Mucosa of gallbladder (tissue), 1 donor: ENCODE data around the gene PHYH. TPM values are rescaled to one million over a fixed set of nuclear protein-coding genes. Genes with fewer than 3 reads are reported as not detected.
"Not testable (repeated sequence)": the region's sequence is repeated elsewhere in the genome, so short reads cannot be mapped to it uniquely, and the experiment has no call there.

Source experiments
- DNase-seq: peaks from one replicate; pipeline ENCODE4 v3.0.0-alpha.2; 2020; ENCODE audit warnings: low spot score
- total RNA-seq: library from RNA; stranded (reverse); gene quantifications from one replicate; pipeline ENCODE4 v1.2.1, GENCODE V29; 2021
- donor health status: DM: no; HTN: no; CAD: no.

Gene PHYH
- total RNA-seq, 1 donor from 2014 or later: 71.2 TPM

DNA sequence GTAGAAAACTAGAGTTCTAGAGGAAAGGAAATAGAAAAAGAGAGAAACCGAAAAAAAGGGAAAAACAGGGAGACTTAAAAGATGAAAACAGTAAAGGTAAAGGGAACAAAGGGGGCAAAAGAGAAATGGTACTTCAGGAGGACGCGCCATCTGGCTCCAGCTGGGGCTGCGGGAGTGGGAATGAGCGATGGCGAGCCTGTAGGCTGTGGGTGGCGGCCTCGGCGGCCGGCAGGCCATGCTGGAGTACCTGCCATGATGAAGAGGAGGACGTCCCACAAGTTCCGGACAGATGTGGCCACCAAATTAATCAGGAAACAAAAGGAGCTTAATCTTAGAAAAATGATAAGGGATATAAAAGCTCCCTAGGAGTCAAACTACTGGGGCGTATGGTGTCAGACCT, 21.7 kb upstream of the PHYH start:
- DNase-seq: no peak

DNA sequence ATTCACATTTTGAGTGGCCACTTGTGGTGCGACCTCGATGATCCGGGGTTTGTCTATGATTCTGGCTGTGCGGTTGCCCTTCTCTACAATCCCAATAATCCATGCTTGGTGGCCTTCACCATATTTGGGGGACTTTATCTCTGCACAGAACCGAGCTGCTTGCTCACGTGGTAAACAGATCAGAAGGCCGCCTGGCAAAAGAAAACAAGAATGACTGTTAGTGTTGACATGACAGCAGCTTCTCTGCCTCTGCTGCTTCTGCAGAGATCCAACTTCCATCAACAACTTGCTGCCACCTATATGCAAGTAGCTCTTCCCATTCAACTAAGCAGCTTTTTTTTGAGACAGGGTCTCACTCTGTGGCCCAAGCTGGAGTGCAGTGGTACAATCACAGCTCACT, 19.3 kb upstream of the PHYH start:
- no peak for DNase-seq

DNA sequence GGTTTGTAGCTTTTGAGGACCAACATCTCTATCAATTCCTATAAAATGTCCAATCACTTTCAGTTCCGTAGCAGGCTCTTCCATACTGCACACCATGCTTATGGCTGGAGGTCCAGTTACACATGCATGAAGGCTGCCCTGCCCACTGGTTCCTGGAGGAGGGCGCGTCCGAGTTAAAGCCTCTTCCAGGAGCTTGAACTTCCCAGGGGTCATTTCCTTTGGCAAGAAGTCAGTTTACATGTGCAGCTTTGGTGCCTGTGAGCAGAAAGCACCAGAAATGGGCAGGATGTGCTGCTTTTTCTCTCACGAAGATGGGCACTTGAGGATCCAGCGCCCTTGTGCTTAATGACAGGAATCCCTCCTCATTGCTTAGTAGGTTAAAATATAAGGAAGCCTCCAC, 17.6 kb upstream of the PHYH start:
- DNase-seq: no peak

DNA sequence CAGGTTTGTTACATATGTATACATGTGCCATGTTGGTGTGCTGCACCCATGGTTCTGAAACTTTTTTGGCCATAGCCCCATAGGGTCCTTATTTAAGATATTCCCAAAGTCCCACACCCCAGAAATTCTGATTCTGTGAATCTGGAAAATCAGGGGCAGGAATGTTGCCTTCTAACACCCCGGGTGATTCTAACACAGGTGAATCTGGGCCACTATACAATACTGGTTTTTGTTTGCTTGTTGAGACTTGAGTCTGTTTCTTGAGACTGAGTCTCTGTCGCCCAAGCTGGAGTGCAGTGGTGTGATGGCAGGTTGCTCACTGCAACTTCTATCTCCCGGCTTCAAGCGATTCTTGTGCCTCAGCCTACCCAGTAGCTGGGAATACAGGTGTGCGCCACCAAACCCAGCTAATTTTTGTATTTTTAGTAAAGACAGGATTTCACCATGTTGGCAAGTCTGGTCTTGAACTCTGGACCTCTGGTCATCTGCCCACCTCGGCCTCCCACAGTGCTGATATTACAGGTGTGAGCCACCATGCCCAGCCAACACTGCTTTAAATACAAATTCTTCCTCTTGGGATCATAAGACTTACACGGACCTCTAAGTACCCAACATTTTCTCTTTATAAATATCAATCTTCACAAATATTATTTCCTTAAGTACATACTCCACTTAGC, 16.9 kb upstream of the PHYH start:
- DNase-seq: no peak

DNA sequence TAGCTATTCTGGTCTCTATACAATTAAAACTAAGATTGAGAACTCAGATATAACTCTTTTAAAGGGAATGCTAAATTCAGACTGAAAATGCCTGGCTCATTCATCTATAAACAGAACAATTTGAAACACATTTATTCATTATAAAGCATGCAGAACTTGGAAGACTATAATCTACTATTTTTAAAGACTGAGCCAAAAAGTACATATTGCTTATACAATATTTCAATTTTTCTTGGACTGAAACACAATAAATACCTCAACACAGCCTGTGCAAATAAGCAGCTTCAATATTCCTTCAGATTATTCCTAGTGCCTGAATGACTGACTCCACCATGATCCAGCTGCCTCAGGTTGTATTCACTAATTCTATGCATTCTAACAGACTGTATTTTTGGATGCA, 15.5 kb upstream of the PHYH start:
- no peak for DNase-seq

DNA sequence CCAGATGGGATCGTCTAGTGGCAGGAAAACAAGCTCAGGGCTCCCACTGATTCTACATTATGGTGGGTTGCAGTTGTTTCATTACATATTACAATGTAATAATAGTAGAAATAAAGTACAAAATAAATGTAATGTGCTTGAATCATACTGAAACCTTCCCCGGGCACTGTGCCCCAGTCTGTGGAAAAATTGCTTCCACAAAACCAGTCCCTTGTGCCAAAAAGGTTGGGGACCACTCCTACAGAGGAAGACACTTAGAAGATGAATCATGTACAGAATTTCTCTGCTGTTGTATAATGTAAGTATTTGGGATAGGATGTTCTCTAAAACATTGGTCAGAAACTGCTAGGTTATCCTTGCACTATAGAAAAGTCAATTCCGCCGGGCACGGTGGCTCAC, 11.3 kb upstream of the PHYH start:
- DNase-seq: no peak

DNA sequence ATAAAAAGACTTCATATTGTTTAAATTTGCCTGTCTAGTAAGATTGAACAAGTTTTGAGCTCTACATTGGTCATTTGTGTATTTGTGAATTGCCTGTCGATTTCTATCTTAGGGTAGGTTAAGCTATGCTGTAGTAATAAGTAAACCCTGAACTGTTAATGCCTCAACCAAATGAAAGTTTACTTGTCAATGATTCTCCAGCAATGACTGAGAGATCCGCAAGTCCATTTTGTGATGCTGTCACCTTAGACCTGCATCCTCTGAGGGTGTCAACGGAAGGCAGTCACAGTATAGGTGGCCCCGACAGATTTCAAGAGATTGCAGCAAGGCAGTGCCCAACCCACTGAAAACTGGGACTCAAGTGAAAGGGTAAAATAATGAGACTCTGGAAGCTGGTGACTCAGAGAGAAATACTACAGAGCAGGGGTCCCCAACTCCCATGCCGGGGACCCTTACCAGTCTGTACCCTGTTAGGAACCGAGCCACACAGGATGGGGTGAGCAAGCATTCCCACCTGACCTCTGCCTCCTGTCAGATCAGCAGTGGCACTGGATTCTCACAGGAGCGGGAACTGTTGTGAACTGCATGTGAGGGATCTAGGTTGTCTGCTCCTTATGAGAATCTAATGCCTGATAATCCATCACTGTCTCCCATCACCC, 10.8 kb upstream of the PHYH start:
- DNase-seq: no peak

DNA sequence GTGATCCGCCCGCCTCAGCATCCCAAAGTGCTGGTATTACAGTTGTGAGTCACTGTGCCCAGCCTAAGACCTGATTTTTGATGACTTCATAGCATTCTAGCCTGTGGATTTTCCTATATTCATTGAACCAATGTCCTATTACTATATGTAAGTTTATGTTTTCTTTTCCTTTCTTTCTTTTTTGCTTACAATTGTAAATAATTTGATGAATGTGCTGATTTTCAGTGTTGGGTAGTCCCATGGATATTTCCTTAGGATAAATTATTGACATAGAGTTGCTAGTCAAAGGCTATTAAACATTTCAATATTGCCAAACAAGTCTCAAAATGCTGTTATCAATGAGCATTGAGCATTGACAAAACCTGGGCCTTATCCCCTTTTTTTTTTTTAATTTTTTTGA, 9.9 kb upstream of the PHYH start:
- no peak for DNase-seq

DNA sequence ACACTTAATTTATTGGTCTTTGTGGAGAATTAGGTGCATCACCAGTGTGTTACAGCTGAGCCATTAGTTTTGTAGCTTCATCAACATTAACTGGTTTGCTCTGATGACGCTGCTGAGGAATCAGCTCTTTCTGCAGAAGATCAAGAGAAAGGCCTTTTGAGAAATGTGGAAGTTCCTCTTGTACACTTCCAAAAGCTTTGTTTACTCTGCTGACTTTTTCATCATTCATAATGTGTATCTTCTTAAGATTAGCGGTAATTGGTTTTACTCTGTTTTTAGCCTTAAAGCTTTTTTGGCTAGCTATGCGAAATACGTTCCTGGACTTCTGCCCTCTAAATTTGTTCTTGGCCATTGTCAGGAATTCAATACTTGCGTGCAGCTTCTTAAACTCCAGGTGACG, 8.2 kb upstream of the PHYH start:
- no peak for DNase-seq

DNA sequence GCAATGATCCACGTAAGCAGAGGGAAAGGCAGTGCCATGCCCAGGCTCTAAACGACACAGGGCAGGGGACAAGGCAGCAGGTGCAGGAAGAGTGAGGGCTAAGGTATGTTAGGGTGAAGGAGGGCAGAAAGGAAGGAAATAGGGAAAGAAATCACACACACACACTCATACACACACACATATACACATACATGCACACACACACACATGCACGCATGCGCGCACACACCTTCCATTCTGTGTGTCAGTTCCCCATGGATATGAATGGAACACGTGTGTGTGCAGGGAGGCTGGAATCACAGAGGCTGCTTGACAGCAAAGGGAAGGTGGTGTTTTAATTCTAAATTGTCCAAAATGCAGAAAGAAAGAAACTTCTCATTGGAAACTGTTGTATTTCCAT, 6.2 kb upstream of the PHYH start:
- DNase-seq: no peak

DNA sequence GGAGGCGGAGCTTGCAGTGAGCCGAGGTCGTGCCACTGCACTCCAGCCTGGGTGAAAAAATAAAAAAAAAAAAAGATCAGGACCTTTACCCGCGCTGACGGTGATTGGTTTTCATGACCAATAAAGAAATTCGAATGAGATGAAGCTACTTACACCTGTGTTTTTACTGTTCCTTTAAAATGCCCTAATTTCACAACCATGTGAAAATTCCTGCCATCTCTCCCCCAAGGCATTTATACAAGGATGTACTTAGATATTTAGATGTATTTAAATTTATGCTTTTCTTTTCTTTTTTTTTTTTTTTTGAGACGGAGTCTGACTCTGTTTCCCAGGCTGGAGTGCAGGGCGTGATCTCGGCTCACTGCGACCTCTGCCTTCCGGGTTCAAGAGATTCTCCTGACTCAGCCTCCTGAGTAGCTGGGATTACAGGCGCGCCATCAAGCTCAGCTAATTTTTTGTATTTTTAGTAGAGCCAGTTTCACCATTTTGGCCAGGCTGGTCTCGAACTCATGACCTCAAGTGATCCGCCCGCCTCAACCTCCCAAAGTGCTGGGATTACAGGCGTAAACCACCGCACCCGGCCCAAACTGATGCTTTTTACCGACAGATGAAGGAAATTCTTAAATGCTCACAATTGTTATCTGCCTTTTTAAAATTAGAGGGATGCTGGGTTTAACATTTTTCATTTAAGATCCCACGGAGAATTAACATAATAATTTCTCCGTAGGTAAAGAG, 3.1 kb upstream of the PHYH start:
- no peak for DNase-seq

DNA sequence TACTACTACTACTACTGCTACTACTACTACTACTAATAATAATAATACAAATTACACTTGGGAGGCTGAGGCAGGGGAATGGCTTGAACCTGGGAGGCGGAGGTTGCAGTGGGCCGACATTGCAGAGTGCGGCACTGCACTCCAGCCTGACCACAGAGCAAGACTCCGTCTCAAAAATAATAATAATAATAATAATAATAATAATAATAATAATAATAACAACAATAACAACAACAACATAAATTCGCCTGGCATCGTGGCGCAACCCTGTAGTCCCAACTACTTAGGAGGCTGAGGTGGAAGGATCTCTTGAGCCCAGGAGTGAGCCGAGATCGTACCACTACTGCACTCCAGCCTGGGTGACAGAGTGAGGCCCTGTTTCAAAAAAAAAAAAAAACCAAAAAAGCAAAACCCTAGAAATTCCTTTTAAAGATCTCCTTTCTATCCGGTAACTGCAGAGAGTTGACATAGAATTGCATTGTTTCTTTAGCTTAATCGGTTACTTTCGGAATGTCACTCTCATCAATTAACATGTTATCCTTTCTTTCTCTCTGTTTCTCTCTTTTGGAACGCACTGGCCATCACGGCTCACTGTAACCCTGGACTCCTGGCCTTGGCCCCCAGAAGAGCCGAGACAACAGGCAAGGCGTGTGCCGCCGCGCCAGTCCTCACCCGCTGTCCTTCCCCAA, 972 bp downstream of the PHYH start:
- no peak for DNase-seq

DNA sequence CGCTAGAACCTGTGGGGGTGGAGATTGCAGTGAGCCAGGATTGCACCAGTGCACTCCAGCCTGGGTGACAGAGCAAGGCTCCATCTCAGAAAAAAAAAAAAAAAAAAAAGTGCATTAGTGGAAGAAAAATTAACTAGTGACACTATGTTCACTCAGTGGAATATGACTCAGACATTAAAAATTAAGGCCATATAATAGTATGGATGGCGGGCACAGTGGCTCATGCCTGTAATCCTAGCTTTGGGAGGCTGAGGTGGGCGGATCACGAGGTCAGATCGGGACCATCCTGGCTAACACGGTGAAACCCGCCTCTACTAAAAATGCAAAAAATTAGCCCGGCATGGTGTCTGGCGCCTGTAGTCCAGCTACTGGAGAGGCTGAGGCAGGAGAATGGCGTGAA, 3.4 kb downstream of the PHYH start:
- DNase-seq: no peak

DNA sequence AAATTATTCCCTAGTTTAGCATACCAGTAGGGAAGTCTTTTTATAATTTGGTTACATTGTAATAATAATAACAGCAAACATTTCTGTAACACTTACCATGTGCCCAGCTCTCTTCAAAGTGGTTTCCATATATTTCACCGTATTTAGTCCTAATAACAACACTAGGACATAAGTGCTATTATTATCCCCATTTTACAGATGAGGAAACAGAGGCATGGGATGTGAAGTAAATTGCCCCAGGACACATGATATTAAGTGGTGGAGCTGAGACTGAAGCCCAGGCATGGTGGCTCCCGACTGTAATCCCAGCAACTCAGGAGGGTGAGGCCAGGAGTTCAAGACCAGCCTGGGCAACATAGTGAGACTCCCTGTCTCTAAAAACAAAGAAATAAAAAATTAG, 5.1 kb downstream of the PHYH start:
- DNase-seq: no peak

DNA sequence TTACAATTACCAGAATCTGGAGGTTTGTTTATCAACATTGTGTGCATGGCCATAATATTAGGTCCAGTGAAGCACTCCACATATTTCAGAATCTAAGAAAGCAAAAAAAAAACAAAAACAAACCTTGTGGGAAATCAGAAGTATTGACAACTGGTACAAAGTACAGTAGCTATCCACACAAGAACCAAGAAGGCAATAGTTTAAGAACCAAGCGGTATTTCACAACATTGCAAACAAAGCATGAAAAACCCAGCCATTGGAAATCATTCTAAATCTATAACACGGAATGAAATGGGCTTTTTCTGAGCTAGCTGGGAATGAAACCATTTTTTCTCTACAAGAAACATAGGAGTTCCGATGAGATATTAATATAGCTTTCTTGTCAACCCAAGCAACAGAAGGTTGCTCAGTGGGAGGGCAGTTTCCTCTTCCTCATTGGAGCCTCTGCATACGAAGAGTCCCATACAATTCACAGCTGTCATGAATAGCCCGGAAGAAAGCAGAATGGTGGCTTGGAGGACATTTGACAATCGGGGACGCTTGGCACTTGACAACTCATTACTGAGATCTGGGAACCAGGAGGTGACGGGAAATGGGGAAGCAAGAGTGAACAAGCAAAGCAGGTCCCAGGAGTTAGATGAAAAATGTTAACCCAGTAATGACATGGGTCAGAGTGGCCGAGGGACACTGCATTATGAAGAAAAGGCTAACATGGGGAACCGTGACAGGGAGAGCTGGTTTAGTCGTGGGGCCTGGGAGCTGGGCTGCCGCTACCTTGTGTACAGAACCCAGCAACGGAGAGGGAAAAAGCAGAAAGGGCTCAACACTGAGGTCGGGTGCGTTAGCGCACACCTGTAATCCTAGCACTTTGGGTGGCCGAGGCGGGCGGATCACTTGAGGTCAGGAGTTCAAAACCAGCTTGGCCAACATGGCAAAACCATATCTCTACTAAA, 7.8 kb downstream of the PHYH start:
- DNase-seq: no peak

DNA sequence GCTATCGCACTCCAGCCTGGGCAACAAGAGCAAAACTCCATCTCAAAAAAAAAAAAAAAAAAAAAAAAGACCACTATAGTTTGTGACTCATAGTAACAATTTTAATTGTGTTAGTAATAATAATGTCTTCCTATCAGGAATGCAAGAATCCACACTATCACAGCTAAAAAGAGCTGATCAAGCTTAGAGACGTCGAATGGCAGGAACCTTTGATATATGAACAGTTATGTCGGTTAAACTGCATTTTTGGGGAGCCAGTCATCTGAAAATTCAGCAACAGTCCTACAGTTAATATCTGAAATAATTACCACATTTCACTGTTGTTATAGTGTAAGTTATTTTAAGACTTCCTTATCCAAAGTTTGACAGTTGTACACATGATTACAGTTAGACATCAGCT, 8.8 kb downstream of the PHYH start:
- DNase-seq: no peak

DNA sequence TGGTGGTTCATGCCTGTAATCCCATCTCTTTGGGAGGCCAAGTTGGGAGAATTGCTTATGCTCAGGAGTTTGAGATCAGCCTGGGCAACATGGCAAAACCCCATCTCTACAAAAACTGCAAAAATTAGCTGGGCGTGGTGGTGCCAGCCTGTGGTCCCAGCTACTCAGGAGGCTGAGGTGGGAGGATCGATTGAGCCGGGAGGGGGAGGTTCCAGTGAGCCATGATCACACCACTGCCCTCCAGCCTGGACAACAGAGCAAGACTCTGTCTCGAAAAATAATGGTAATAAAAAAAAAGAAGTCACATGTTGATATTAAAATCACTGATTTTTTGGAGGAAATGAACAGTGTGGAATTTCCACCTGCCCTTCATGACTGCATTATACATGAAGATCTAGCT, 15.8 kb downstream of the PHYH start:
- DNase-seq: no peak

DNA sequence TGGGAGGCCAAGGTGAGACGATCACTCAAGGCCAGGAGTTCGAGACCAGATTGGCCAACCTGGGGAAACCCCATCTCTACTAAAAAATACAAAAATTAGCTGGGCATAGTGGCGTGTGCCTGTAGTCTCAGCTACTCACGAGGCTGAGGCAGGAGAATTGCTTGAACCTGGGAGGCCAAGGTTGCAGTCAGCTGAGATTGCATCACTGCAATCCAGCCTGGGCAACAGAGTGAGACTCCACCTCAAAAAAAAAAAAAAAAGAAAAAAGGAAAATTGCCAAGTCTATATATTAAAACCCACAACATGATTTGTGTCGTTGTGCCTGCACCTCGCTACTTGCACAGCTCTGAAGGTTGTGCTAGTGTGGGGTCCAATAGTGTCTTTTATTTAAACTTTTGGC, 17.5 kb downstream of the PHYH start:
- not testable (repeated sequence) for DNase-seq

DNA sequence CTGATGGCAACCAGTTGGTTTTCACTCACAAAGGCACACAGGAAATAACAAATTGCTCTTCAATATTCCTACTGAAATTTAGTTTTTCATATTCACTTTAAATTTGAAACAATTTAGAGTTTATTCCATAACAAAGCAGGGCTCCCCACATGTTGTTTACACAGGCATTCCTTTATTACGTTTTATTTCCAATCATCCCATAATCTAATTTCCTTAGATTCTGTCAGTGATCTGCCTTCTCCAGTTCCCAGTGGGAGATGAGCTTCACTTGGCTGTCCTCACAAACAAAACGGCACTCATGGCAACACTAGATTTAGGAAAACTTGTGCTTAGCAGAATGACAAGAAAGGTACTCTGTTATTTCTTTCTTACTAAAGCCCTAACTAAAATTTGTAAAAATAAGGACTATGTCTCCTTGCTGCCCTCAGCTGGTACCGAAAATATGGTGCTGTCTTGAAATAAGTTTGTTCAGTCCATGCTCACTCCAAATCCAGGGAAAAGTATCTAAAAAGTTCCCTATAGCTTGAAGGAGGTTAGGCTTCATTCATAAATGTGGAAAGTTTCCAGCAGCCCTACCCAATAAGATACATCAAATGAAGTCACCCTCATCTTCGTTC, 23.0 kb downstream of the PHYH start:
- DNase-seq: no peak

DNA sequence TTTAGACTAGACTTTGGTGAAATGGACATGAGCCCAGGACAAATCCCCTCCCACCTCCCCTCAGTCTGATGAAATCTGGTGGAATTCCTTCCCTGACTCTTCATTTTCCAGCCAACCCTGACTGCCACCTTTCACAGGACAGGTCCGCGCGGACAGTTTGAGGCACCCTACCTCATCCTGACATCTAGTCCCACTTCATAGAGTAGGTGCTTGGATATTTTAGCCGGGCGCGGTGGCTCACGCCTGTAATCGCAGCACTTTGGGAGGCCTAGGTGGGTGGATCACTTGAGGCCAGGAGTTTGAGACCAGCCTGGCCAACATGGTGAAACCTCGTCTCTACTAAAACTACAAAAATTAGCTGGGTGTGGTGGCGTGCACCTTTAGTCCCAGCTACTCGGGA, 23.7 kb downstream of the PHYH start:
- not testable (repeated sequence) for DNase-seq

DNA sequence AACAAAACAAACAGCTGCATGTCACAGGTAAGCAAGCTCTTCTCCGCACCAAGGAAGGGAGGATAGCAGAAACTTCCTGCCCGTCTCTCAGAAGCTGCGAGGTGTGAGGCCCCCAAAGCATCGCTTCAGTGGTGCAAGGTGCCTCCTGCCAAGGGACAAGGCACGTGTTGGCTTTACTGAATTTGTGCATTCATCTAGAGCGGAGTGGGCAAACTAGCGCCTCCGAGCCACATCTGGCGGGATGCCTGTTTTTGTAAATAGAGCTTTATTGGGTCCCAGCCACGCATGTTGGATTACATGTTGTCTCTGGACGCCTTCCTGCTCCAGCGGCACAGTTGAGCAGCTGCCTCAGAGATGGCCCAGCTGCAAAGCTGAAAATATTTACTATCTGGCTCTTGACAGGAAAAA, 27.7 kb downstream of the PHYH start:
- peak; percentile 21 for DNase-seq
